CD14-positive monocyte (primary cell): Measurements from ENCODE around the gene SVIL. TPM values are rescaled to one million over a fixed set of nuclear protein-coding genes. Genes with fewer than 3 reads are reported as not detected.
"Not testable (repeated sequence)": the region's sequence is repeated elsewhere in the genome, so short reads cannot be mapped to it uniquely, and the experiment has no call there.

Experiments
- DNase-seq, 3 donors: peaks; one replicate each; pipeline ENCODE4 v3.0.0-alpha.2; 2011 to 2022
- H2AFZ ChIP-seq: 2 replicates; pipeline ENCODE4 v1.6.0; 2012; ENCODE audit warnings: mild to moderate bottlenecking, low read depth, low read length, inconsistent platforms; ENCODE audit not compliant: insufficient read depth, poor library complexity, severe bottlenecking
- H3K27ac ChIP-seq, 2 donors: 1 replicate in 1 of 2; 2 replicates in 1 of 2; pipeline ENCODE4 v1.5.1; 2012 to 2013; ENCODE audit warnings: low read length in 2 of 2, control low read depth in 1 of 2, inconsistent platforms in 1 of 2, low read depth in 1 of 2, mild to moderate bottlenecking in 1 of 2
- H3K27me3 ChIP-seq, 2 donors: one replicate each; pipeline versions ENCODE4 v1.6.0 to v1.6.1; 2011 to 2013; ENCODE audit warnings: low read length in 2 of 2; ENCODE audit not compliant: control insufficient read depth in 2 of 2, insufficient read depth in 2 of 2
- H3K36me3 ChIP-seq, 2 donors: replicated peaks in 1 of 2; 1 replicate in 1 of 2; 2 replicates in 1 of 2; pipeline versions ENCODE4 v1.5.1 to v1.6.1; 2012 to 2013; ENCODE audit warnings: low read length in 2 of 2, control low read depth in 1 of 2, inconsistent platforms in 1 of 2, mild to moderate bottlenecking in 1 of 2; ENCODE audit not compliant: insufficient read depth in 2 of 2, control insufficient read depth in 1 of 2
- H3K4me1 ChIP-seq, 2 donors: 1 replicate in 1 of 2; 2 replicates in 1 of 2; pipeline versions ENCODE4 v1.5.1 to v1.6.1; 2012 to 2013; ENCODE audit warnings: low read length in 2 of 2, control low read depth in 1 of 2, inconsistent platforms in 1 of 2, mild to moderate bottlenecking in 1 of 2, moderate library complexity in 1 of 2; ENCODE audit not compliant: insufficient read depth in 2 of 2, control insufficient read depth in 1 of 2
- H3K4me2 ChIP-seq: replicated peaks from 2 replicates; pipeline ENCODE3; 2012; ENCODE audit warnings: low read length, moderate library complexity, mild to moderate bottlenecking; ENCODE audit not compliant: poor library complexity, severe bottlenecking; ENCODE audit errors: extremely low read depth
- H3K4me3 ChIP-seq, 3 experiments: fragments of 200-600 bp in 1 of 3; sonication (generic) in 1 of 3; replicated peaks in 1 of 3; 1 replicate in 2 of 3; 2 replicates in 1 of 3; pipeline ENCODE4 v1.5.1; 2011 to 2013; ENCODE audit warnings: low read length in 3 of 3, mild to moderate bottlenecking in 3 of 3, control low read depth in 2 of 3, low read depth in 2 of 3, inconsistent platforms in 1 of 3, moderate library complexity in 1 of 3
- H3K79me2 ChIP-seq: 2 replicates; pipeline ENCODE4 v1.6.0; 2012; ENCODE audit warnings: mild to moderate bottlenecking, control low read depth, inconsistent platforms, low read length, moderate library complexity; ENCODE audit not compliant: insufficient read depth
- H3K9ac ChIP-seq: 2 replicates; pipeline ENCODE4 v1.6.0; 2017; ENCODE audit warnings: low read length, mild to moderate bottlenecking; ENCODE audit not compliant: insufficient read depth, poor library complexity, severe bottlenecking
- H3K9me3 ChIP-seq, 2 donors: replicated peaks in 1 of 2; 1 replicate in 1 of 2; 2 replicates in 1 of 2; pipeline versions ENCODE4 v1.5.1 to v1.6.1; 2012 to 2013; ENCODE audit warnings: low read length in 2 of 2, control low read depth in 1 of 2; ENCODE audit not compliant: control insufficient read depth in 1 of 2, insufficient read depth in 1 of 2
- H4K20me1 ChIP-seq: 2 replicates; pipeline ENCODE4 v1.6.0; 2012; ENCODE audit warnings: mild to moderate bottlenecking, low read length, control low read depth, moderate library complexity; ENCODE audit not compliant: insufficient read depth
- H3K27ac Mint-ChIP-seq, 7 donors: one replicate each; pipeline ENCODE4 v1.8.0; 2020; ENCODE audit warnings: mild to moderate bottlenecking in 7 of 7, mixed read lengths in 7 of 7, moderate library complexity in 6 of 7, inconsistent platforms in 2 of 7
- H3K27me3 Mint-ChIP-seq, 3 donors: one replicate each; pipeline ENCODE4 v1.8.0; 2021 to 2022; ENCODE audit warnings: low read depth in 3 of 3, mild to moderate bottlenecking in 3 of 3, mixed read lengths in 3 of 3, moderate library complexity in 3 of 3, inconsistent platforms in 1 of 3
- H3K36me3 Mint-ChIP-seq, 2 donors: one replicate each; pipeline ENCODE4 v1.8.0; 2020; ENCODE audit warnings: mixed read lengths in 2 of 2, inconsistent platforms in 1 of 2, mild to moderate bottlenecking in 1 of 2
- H3K4me1 Mint-ChIP-seq: one replicate; pipeline ENCODE4 v1.8.0; 2020; ENCODE audit warnings: mild to moderate bottlenecking, mixed read lengths
- H3K4me3 Mint-ChIP-seq, 2 donors: one replicate each; pipeline ENCODE4 v1.8.0; 2020; ENCODE audit warnings: mild to moderate bottlenecking in 2 of 2, mixed read lengths in 2 of 2, moderate library complexity in 1 of 2
- H3K9me3 Mint-ChIP-seq, 7 donors: one replicate each; pipeline ENCODE4 v1.8.0; 2020 to 2022; ENCODE audit warnings: mixed read lengths in 7 of 7, mild to moderate bottlenecking in 6 of 7, moderate library complexity in 6 of 7, inconsistent platforms in 2 of 7
- CTCF ChIP-seq: fragments of 200-600 bp; IDR thresholded peaks from one replicate; pipeline ENCODE4 v1.8.0; 2022; ENCODE audit warnings: antibody characterized with exemption, mild to moderate bottlenecking
- WGBS: methylation state at CpG from one replicate; pipeline ENCODE4 v1.1.5; 2013; ENCODE audit warnings: missing lambda C conversion rate; ENCODE audit not compliant: insufficient coverage; 5-methylcytosine and 5-hydroxymethylcytosine counted together
- intact Hi-C, 2 donors: fragments of 100-400 bp; cut with micrococcal nuclease; formaldehyde crosslinking; loops; one replicate each; pipeline versions ENCODE4 v1.15.0 to v1.15.1; 2023
- polyA plus RNA-seq, 3 donors: library from polyadenylated mRNA; depleted of rRNA in 1 of 3; unstranded in 2 of 3; stranded (reverse) in 1 of 3; fragments of 300-500 nt in 2 of 3; fragments of >200 nt in 1 of 3; fragmentation: Illumina TruSeq in 2 of 3; gene quantifications; 1 replicate in 2 of 3; 2 replicates in 1 of 3; pipeline ENCODE4 v1.2.3, GENCODE V29; 2012 to 2021

The SVIL gene
- polyA plus RNA-seq, 3 donors = 2.1 to 14.3 (median 5.8) TPM

- no peak for TF ChIP-seq CTCF
- intact Hi-C loops = loop anchor here in 1 of 2 donors (10.0 kb wide), 1 partner anchor 127 kb away; no protein-coding TSS in a partner anchor
- H3K4me2 ChIP-seq = no peak overlapping the region
- H3K79me2 ChIP-seq = no peaks in the 10 kb centered on the region
- peaks cover 0 to 19% of the 10 kb centered on the region in 2 donors for H3K9me3 ChIP-seq
- H3K36me3 ChIP-seq = peaks cover 0 to 21% of the 10 kb centered on the region in 2 donors
- no peak overlapping the region for H3K9ac ChIP-seq
- Mint-ChIP-seq H3K27ac (peak overlapping the region in 2 of 7 donors; percentile 27 to 28), H3K9me3 (peaks cover 8 to 20% (median 17%) of the 10 kb centered on the region in 7 donors), H3K4me1 (peaks cover 21% of the 10 kb centered on the region), H3K36me3 (peaks cover 24 to 36% of the 10 kb centered on the region in 2 donors), H3K27me3 (no peaks in the 10 kb centered on the region), H3K4me3 (no peak overlapping the region)
- no peaks in the 10 kb centered on the region for H3K27me3 ChIP-seq
- H3K27ac ChIP-seq = no peak overlapping the region
- H3K4me3 ChIP-seq = no peak overlapping the region
- no peak for DNase-seq
- H3K4me1 ChIP-seq = peaks cover 16 to 17% of the 10 kb centered on the region in 2 donors
- 67% methylated on average over 3 of the region's 4 CpGs for WGBS
- H2AFZ ChIP-seq = no peak overlapping the region
- H4K20me1 ChIP-seq = peaks cover 12% of the 10 kb centered on the region
These were observed 26.7 kb downstream of the SVIL start for GRCh38 chr10:29608062-29608461.

- H3K27ac ChIP-seq = peak overlapping the region in 1 of 2 donors; percentile 47
- peaks cover 25% of the 10 kb centered on the region for H3K4me1 Mint-ChIP-seq
These were observed 27.2 kb downstream of the SVIL start for GRCh38 chr10:29607576-29607975.

GRCh38 chr10:29606693-29607092 is 28.1 kb downstream of the SVIL start:
- H2AFZ ChIP-seq, DNase-seq, H3K4me2 ChIP-seq, H3K79me2 ChIP-seq, H3K9ac ChIP-seq, H3K27me3 ChIP-seq, H3K27me3 Mint-ChIP-seq, H3K4me3 Mint-ChIP-seq, H3K27ac ChIP-seq, H3K4me3 ChIP-seq: not testable (repeated sequence)
- intact Hi-C loops = loop anchor here in 1 of 2 donors (10.0 kb wide), 1 partner anchor 128 kb away; no protein-coding TSS in a partner anchor
- peaks cover 8 to 20% (median 17%) of the 10 kb centered on the region in 7 donors for H3K9me3 Mint-ChIP-seq
- 100% methylated on average over 1 of the region's 7 CpGs for WGBS
- H4K20me1 ChIP-seq = peaks cover 13% of the 10 kb centered on the region
- peaks cover 0 to 15% of the 10 kb centered on the region in 2 donors for H3K36me3 ChIP-seq
- H3K4me1 ChIP-seq = peaks cover 20 to 22% of the 10 kb centered on the region in 2 donors
- H3K4me1 Mint-ChIP-seq = peaks cover 25% of the 10 kb centered on the region
- peak overlapping the region in 1 of 7 donors; percentile 40 for H3K27ac Mint-ChIP-seq
- peaks cover 20 to 39% of the 10 kb centered on the region in 2 donors for H3K36me3 Mint-ChIP-seq
- peaks cover 0 to 19% of the 10 kb centered on the region in 2 donors for H3K9me3 ChIP-seq

More at GRCh38 chr10:29607576-29607975, 27.2 kb downstream of the SVIL start:
- no peaks in the 10 kb centered on the region for H3K27me3 ChIP-seq
- no peak overlapping the region for H3K4me3 ChIP-seq
- H3K79me2 ChIP-seq = no peaks in the 10 kb centered on the region
- H3K27ac Mint-ChIP-seq = peak overlapping the region in 4 of 7 donors; percentile 7 to 85 (median 82)
- H3K27me3 Mint-ChIP-seq = no peaks in the 10 kb centered on the region
- no peak for TF ChIP-seq CTCF
- no peak for DNase-seq
- H3K36me3 Mint-ChIP-seq = peaks cover 23 to 32% of the 10 kb centered on the region in 2 donors
- no peak overlapping the region for H3K4me3 Mint-ChIP-seq
- peaks cover 0 to 19% of the 10 kb centered on the region in 2 donors for H3K9me3 ChIP-seq
- intact Hi-C loops = loop anchor here in 1 of 2 donors (10.0 kb wide), 1 partner anchor 127 kb away; no protein-coding TSS in a partner anchor
- H4K20me1 ChIP-seq = peaks cover 12% of the 10 kb centered on the region
- peaks cover 8 to 20% (median 17%) of the 10 kb centered on the region in 7 donors for H3K9me3 Mint-ChIP-seq
- no peak overlapping the region for H3K4me2 ChIP-seq
- H3K4me1 ChIP-seq = peaks cover 20 to 21% of the 10 kb centered on the region in 2 donors
- H2AFZ ChIP-seq = no peak overlapping the region
- WGBS = no CpG with 5 or more reads among the region's 4 CpGs
- peaks cover 0 to 21% of the 10 kb centered on the region in 2 donors for H3K36me3 ChIP-seq
- no peak overlapping the region for H3K9ac ChIP-seq
